IMR-90 (cell line): Measurements from ENCODE around the gene FOXK1. TPM values are rescaled to one million over a fixed set of nuclear protein-coding genes. Genes with fewer than 3 reads are reported as not detected.

ENCODE experiments used
- ATAC-seq: fragments of 200-7000 bp; cut with Tn5 transposase; 2 replicates; pipeline ENCODE4 v1.9.1; 2020; ENCODE audit warnings: low read depth, mild to moderate bottlenecking, moderate library complexity
- BruUV-seq: library from RNA; stranded (reverse); fragments of 400-500 nt; replicated peaks from 2 replicates; lab custom pipeline; 2021; lab: Mats Ljungman, UMichigan
- CTCF ChIA-PET: fragments of 300-600 bp; formaldehyde crosslinking; extraction: SDS; loops from one replicate; lab custom pipeline; 2021; ENCODE audit warnings: antibody characterized with exemption; lab: Yijun Ruan, JAX
- POLR2A ChIA-PET: fragments of 300-600 bp; sonication (Branson Sonifier 250); formaldehyde crosslinking; loops from one replicate; lab custom pipeline; 2022; ENCODE audit warnings: antibody characterized with exemption; ENCODE audit not compliant: unreplicated experiment; lab: Charles Lee
- DNase-seq: peaks from one replicate; pipeline ENCODE4 v3.0.0; 2013
- H2AFZ ChIP-seq: replicated peaks from 2 replicates; pipeline ENCODE3; 2013; ENCODE audit warnings: low read length, mild to moderate bottlenecking; ENCODE audit not compliant: poor library complexity
- H2AK5ac ChIP-seq: 2 replicates; pipeline ENCODE4 v1.6.1; 2013; ENCODE audit warnings: low read depth, low read length, inconsistent platforms
- H2AK9ac ChIP-seq: replicated peaks from 2 replicates; pipeline ENCODE3; 2013; ENCODE audit warnings: mild to moderate bottlenecking, low read depth, low read length, moderate library complexity; ENCODE audit not compliant: poor library complexity
- H2BK120ac ChIP-seq: 2 replicates; pipeline ENCODE4 v1.6.1; 2013; ENCODE audit warnings: low read depth, low read length, inconsistent platforms
- H2BK15ac ChIP-seq: 3 replicates; pipeline ENCODE4 v1.6.1; 2013; ENCODE audit warnings: low read depth, low read length, inconsistent platforms
- H2BK20ac ChIP-seq: 2 replicates; pipeline ENCODE4 v1.6.1; 2013; ENCODE audit warnings: low read depth, mild to moderate bottlenecking, inconsistent platforms, low read length, moderate library complexity
- H2BK5ac ChIP-seq: 2 replicates; pipeline ENCODE4 v1.6.1; 2013; ENCODE audit warnings: mild to moderate bottlenecking, low read depth, low read length, inconsistent platforms; ENCODE audit not compliant: poor library complexity, severe bottlenecking
- H3K14ac ChIP-seq: replicated peaks from 2 replicates; pipeline ENCODE4 v1.6.1; 2013; ENCODE audit warnings: low read depth, low read length, inconsistent platforms
- H3K18ac ChIP-seq: 2 replicates; pipeline ENCODE4 v1.6.1; 2013; ENCODE audit warnings: low read depth, low read length, control low read depth
- H3K23ac ChIP-seq: 2 replicates; pipeline ENCODE4 v1.6.1; 2013; ENCODE audit warnings: low read depth, low read length, inconsistent platforms
- H3K27ac ChIP-seq: 2 replicates; pipeline ENCODE4 v1.5.1; 2013; ENCODE audit warnings: mild to moderate bottlenecking, control low read depth, low read length; ENCODE audit not compliant: insufficient read depth
- H3K27me3 ChIP-seq: 2 replicates; pipeline ENCODE4 v1.6.1; 2013; ENCODE audit warnings: low read length; ENCODE audit not compliant: control insufficient read depth, insufficient read depth
- H3K36me3 ChIP-seq: 2 replicates; pipeline ENCODE4 v1.6.1; 2013; ENCODE audit warnings: low read length, mixed read lengths; ENCODE audit not compliant: control insufficient read depth, insufficient read depth
- H3K4ac ChIP-seq: 2 replicates; pipeline ENCODE4 v1.6.1; 2013; ENCODE audit warnings: low read depth, low read length, inconsistent platforms
- H3K4me1 ChIP-seq: 2 replicates; pipeline ENCODE4 v1.6.1; 2013; ENCODE audit warnings: low read length, mixed read lengths; ENCODE audit not compliant: control insufficient read depth, insufficient read depth
- H3K4me2 ChIP-seq: 2 replicates; pipeline ENCODE4 v1.6.1; 2013; ENCODE audit warnings: low read depth, mild to moderate bottlenecking, control low read depth, low read length, moderate library complexity
- H3K4me3 ChIP-seq: 2 replicates; pipeline ENCODE4 v1.5.1; 2013; ENCODE audit warnings: low read depth, mild to moderate bottlenecking, control low read depth, low read length, moderate library complexity; ENCODE audit not compliant: insufficient read depth
- H3K56ac ChIP-seq: 2 replicates; pipeline ENCODE4 v1.6.1; 2013; ENCODE audit warnings: low read length, inconsistent platforms; ENCODE audit not compliant: insufficient read depth; ENCODE audit errors: extremely low read depth
- H3K79me1 ChIP-seq, 2 experiments: 2 replicates each; pipeline ENCODE4 v1.6.1; 2013; ENCODE audit warnings: low read length in 2 of 2, inconsistent platforms in 1 of 2, low read depth in 1 of 2
- H3K9ac ChIP-seq: 2 replicates; pipeline ENCODE4 v1.6.1; 2013; ENCODE audit warnings: low read depth, low read length, control low read depth
- H3K9me1 ChIP-seq: 2 replicates; pipeline ENCODE4 v1.6.1; 2013; ENCODE audit warnings: low read length, inconsistent platforms; ENCODE audit not compliant: insufficient read depth
- H3K9me3 ChIP-seq: 2 replicates; pipeline ENCODE4 v1.6.1; 2013; ENCODE audit warnings: low read length; ENCODE audit not compliant: control insufficient read depth, insufficient read depth
- H4K20me1 ChIP-seq: 2 replicates; pipeline ENCODE4 v1.6.1; 2013; ENCODE audit warnings: low read length, inconsistent platforms; ENCODE audit not compliant: insufficient read depth
- H4K5ac ChIP-seq: 2 replicates; pipeline ENCODE4 v1.6.1; 2013; ENCODE audit warnings: mild to moderate bottlenecking, low read depth, low read length, control low read depth
- H4K8ac ChIP-seq, 2 experiments: 2 replicates each; pipeline ENCODE4 v1.6.1; 2013; ENCODE audit warnings: low read depth in 2 of 2, low read length in 2 of 2, control low read depth in 1 of 2, inconsistent platforms in 1 of 2
- H4K91ac ChIP-seq: 2 replicates; pipeline ENCODE4 v1.6.1; 2013; ENCODE audit warnings: low read depth, low read length, inconsistent platforms; ENCODE audit not compliant: insufficient read depth
- MAFK ChIP-seq: IDR thresholded peaks from 2 replicates; pipeline ENCODE4 v1.6.1; 2012; ENCODE audit warnings: low read depth, low read length, improper control_type of control experiment
- RAD21 ChIP-seq: IDR thresholded peaks from 2 replicates; pipeline ENCODE4 v1.6.1; 2012; ENCODE audit warnings: low read length, improper control_type of control experiment
- SMC3 ChIP-seq: fragments of 150-350 bp; IDR thresholded peaks from 2 replicates; pipeline ENCODE4 v1.6.1; 2016; ENCODE audit warnings: low read depth, mild to moderate bottlenecking, antibody characterized with exemption, low read length, moderate library complexity
- WGBS, 2 experiments: methylation state at CpG; one replicate each; pipeline versions ENCODE4 v1.1.5 to v1.1.7; 2013; ENCODE audit warnings: missing lambda C conversion rate in 2 of 2; ENCODE audit not compliant: insufficient read length in 1 of 2; ENCODE audit errors: extremely low coverage in 2 of 2; 5-methylcytosine and 5-hydroxymethylcytosine counted together
- dilution Hi-C: fragments of 300-500 bp; cut with HindIII; formaldehyde crosslinking; loops from one replicate; pipeline ENCODE4 v1.14.3; 2018; ENCODE audit warnings: low sequenced_read_pairs; ENCODE audit not compliant: unreplicated experiment
- in situ Hi-C: fragments of 300-500 bp; cut with MboI; formaldehyde crosslinking; loops from 3 replicates; pipeline ENCODE4 v1.14.3; 2019; ENCODE audit warnings: low sequenced_read_pairs, inconsistent platforms, mixed read lengths
- intact Hi-C: fragments of 100-400 bp; cut with micrococcal nuclease; formaldehyde crosslinking; loops from 2 replicates; pipeline ENCODE4 v1.10.0; 2022
- polyA plus RNA-seq, 3 experiments: library from polyadenylated mRNA; depleted of rRNA; stranded (reverse); fragments of >200 nt; gene quantifications; 2 replicates each; pipeline ENCODE4 v1.2.3, GENCODE V29; 2012; ENCODE audit warnings: low replicate concordance in 1 of 3
- total RNA-seq: library from RNA; depleted of rRNA; stranded (reverse); fragments of >200 nt; gene quantifications from 2 replicates; pipeline ENCODE4 v1.2.3, GENCODE V29; 2012

Gene FOXK1
- total and polyA plus RNA-seq, 2 of the 4 experiments (the other 2 are of a cell fraction), result 4.3 to 8.8 TPM

- TF ChIP-seq RAD21, result no peak
Observed at GRCh38 chr7:4789194-4790077, 107.3 kb downstream of the FOXK1 start (continued).

GRCh38 chr7:4790078-4790465 is 108.0 kb downstream of the FOXK1 start:
- DNase-seq (no peak), ATAC-seq (no peak)
- no peak overlapping the region for H3K9ac ChIP-seq
- H3K79me1 ChIP-seq, result no peaks in the 10 kb centered on the region
- ChIA-PET POLR2A (no interaction called here), CTCF (no interaction called here)
- H3K9me1 ChIP-seq, result 0 out of 2 replicates have a peak, but pooled peaks cover 3% of the 10 kb centered on the region
- no peak overlapping the region for H2AFZ ChIP-seq
- peaks cover 65% of the 10 kb centered on the region for H3K36me3 ChIP-seq
- WGBS, 2 experiments, result 76% methylated on average over 4 of the region's 9 CpGs; no CpG with 5 or more reads in 1 of the 2 experiments
- no peak overlapping the region for H3K4me2 ChIP-seq
- no peak overlapping the region for H3K18ac ChIP-seq
- H3K4ac ChIP-seq, result no peak overlapping the region
- H3K56ac ChIP-seq, result no peak overlapping the region
- H3K14ac ChIP-seq, result no peak overlapping the region
- H3K4me3 ChIP-seq, result no peak overlapping the region
- in situ Hi-C loops, result no loop called here
- H3K23ac ChIP-seq, result no peak overlapping the region
- H4K91ac ChIP-seq, result no peak overlapping the region
- no peak overlapping the region for H2BK120ac ChIP-seq
- no peak overlapping the region for H4K8ac ChIP-seq
- H3K27ac ChIP-seq, result no peak overlapping the region
- no peak overlapping the region for H2AK9ac ChIP-seq
- no peak overlapping the region for H2BK15ac ChIP-seq
- BruUV-seq, result no TSS peak
- H2AK5ac ChIP-seq, result no peak overlapping the region
- no peak for TF ChIP-seq SMC3
- no peak for TF ChIP-seq MAFK
- dilution Hi-C loops, result no loop called here
- H3K9me3 ChIP-seq, result no peaks in the 10 kb centered on the region
- no peak overlapping the region for H2BK5ac ChIP-seq
- no peaks in the 10 kb centered on the region for H3K27me3 ChIP-seq
- no peak overlapping the region for H4K5ac ChIP-seq
- H4K20me1 ChIP-seq, result no peaks in the 10 kb centered on the region
- intact Hi-C loops, result no loop called here
- H3K4me1 ChIP-seq, result no peaks in the 10 kb centered on the region
- no peak overlapping the region for H2BK20ac ChIP-seq
